ENCODE results near the gene MAP4K4.

The MAP4K4 gene

DNA sequence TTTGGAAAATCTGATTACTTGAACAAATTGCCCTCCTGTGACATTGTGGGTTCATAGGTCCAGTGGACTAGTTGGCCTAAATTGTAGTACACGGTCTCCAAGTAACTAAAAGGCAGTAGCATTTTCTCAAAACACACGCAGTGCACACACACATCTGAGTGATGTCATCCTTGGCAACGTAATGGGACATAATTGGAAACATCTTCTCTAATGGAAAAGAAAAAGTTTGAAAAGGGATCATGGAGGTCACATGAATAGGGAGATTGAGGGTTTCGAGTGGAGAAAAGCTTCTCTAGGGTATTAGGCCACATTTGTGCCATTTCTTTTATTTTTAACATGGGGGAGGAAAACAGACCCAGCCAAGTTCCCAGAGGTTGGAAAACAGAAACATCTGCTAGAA is 93.3 kb downstream of the MAP4K4 start:
- no peak for DNase-seq (ENCODE audit: low spot score)

DNA sequence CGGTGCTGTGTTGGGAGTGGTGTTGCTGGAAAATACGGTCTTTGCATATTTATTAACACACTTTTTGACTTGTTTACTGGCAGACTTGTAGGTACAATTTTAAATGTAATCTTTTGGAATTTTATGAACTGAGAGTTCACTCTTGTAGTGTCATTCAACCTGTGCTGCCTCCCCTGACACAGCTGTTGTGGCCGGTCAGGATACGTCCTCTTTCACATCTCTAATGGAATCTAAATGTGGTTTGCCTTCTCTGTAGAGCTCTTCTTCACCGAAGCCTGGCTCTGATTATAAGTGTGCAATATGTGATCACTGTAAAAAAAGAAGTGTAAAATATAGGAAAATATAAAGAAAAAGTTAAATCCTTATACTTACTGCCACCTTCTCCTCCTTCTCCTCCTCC is 94.7 kb downstream of the MAP4K4 start:
- DNase-seq (ENCODE audit: low spot score), result no peak

DNA sequence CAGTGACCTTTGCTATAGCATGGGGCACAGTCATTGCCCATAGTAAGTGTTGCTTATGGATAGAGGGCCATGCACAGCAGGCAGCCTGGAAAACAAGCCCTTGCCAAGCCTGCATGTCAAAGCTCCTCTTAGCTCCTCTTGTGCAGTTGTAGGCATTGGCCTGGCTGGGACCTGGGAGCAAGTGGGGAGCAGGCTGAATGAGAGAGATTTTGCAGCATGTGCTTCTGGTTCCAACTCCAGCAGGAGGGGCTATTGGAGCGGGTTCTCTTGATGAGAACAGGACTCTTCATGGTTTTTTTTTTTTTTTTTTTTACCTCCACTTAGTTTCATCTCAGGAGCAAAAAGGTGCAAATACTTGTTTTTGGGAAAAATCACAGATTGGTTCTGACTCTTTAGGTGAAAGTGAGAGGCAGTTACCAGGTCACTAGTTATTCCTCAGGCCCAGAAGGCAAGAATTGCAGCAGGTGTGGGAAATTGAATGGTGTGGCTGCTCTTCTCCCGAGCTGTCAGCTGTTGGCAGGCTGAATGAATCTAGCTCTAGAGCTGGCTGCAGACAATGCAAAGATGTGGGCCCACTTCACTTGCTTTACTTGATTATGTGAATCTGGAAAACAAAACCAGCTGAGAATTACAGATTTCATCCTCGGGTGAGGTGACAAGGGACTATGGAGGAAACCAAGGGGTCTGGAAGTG is 95.9 kb downstream of the MAP4K4 start:
- no peak for DNase-seq (ENCODE audit: low spot score)

DNA sequence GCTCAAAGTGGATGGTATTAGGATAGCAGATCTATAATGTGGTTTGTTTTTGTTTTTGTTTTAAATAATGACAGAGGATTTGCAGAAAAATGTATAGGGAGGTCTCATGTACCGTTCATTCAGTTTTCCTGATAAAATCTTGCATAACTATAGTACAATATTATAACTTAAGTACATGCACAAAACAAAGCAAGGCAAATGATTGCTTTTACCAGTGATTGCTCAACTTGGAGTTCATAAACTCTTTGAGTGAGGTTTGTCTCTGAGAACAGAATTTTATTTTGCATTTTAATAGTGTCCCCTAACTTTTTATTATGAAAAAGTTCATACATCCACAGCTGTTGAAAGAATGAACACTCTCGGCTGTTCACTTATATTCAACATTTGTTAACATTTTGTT is 96.6 kb downstream of the MAP4K4 start:
- DNase-seq (ENCODE audit: low spot score), result no peak

DNA sequence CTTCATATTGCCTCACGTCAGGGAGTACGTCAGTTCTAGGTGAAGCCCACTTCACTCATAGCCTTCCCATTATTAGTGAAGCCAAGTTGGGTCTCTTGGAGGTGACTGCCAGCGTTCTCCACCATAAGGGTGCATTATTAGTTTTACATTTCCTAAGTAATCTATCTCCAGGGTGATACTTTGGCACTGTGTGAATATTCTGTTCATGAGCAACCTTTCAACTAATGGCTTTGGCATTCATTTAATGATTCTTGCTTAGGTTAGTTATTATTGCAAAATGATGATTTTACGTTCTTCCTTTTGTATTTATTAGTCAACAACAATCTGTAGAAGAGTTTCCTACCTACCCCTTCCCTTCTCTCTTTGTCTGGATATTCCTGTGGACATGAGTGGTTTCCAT is 97.5 kb downstream of the MAP4K4 start:
- no peak for DNase-seq (ENCODE audit: low spot score)

DNA sequence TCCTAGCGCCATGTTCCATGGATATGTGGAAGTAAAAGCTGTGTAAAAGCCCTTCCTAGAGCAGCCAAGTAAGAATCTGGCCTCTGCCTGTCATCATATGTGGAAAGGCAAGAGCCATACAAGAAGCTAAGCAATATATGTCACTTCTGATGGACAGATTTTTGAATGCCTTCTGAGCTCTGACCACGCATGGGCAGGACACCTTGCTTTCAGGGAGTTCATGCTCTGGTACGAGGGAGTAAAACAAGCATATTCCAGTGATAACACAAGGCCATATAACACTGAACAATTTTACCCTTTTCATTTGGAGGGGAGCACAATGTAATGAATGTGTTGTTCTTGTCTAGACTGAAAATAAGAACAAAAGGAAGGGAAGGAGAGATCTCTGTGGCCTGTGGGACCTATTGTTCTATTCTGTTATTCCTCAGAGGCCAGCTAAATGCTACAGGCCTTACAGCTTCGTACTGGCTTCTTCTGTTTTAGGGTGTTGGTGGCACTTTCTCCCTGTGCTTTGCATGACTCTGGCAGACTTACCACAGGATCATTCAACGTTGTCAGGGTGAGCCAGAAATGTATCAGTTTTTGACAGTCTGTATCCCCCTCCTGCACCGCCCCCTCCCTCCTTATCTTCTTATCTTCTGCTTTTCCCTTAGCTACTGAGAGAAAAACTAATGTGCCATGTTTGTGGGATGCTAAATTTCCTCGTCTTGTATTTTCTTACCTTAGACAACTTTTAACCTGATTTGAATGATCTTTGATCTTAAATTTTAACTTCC is 99.5 kb downstream of the MAP4K4 start:
- peak; percentile 31 for DNase-seq (ENCODE audit: low spot score)

DNA sequence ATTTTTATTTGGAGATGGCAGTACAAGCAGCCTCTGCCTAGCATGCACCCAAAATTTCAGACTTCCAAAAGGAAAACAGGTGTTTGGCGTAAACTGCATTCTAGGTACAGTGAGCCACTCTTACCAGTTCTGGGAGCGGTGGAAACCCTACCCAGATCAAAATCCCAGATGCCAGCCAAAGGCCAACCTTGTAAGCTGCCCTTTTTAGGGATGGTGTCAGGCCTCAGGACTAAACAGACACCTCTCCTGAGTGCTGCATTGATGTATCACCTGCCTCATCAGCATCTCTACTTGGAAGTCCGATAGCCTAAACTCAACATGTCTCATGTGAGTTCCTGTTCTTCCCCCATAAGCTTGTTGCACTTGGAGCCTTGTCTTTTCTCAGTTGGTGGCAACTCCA is 104.0 kb downstream of the MAP4K4 start:
- no peak for DNase-seq (ENCODE audit: low spot score)

DNA sequence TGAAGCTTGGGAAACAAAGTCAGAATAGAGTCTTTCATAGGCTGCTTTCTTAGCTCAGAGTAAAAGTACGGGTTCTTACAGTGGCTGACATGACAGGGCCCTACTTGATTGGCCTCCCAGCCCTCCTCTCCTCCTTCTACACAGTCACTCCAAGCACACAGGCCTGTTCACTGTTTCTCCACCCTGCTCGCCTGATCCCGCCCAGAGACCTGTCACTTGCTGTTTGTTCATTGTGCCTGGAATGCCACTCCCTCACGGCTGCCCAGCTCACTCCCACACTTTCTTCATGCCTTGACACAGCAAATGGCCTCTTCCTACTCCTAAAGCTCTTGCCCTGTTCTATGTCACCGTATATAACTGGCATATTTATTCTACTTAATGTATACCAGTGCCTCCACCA is 104.8 kb downstream of the MAP4K4 start:
- DNase-seq (ENCODE audit: low spot score), result no peak

DNA sequence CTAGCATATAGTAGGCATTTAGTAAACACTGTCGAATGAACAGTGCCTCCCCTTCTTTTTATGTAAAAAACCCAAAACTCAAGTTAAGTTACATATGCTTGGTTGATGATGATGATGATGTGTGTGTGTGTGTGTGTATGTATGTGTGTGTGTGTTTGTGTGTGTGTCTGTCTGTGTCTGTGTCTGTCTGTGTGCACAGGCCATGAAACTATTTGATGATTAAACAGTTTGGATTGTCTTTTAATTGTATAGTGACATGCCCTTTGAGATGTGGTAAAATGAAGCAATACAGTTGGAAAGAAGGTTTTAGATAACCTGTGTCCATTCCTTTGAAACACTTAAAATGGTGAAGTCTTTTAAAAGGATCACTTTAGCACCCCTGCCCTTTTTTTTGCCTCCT is 105.6 kb downstream of the MAP4K4 start:
- no peak for DNase-seq (ENCODE audit: low spot score)

DNA sequence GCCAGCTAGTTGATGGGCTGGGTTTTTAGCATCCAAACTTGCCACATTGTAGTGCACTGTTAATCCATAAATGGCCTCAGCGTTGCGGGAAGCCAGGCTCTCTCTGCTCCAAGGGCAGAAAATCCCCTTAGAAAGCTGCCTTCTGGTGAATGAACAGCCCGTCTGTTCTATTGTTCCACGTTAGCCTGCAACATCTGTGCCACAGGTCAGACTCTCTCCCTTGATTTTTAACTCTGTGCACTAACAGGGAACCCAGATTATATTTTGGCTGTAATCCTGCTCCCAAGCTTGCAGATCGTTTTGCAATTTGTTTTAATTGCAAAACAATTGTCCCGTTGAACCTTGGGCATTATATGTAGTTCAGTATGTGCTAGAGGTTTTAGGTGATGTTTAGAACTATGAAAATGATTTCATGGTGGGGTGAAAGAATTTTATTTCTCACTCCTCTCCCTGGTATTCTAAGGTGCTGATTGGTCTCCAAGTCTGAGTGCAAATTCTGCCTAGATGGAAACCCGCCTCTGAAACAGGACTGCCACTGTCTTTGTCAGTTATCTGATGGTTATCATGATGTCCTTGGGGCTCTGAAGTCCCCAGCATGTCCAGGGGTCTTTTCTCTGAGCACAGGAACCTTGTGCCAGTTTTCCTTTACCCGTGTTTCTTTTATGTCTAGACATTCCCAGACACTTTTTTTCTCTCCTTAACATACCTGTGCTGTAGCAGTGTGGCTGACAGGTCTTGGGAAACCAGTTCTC is 106.6 kb downstream of the MAP4K4 start:
- no peak for DNase-seq (ENCODE audit: low spot score)

DNA sequence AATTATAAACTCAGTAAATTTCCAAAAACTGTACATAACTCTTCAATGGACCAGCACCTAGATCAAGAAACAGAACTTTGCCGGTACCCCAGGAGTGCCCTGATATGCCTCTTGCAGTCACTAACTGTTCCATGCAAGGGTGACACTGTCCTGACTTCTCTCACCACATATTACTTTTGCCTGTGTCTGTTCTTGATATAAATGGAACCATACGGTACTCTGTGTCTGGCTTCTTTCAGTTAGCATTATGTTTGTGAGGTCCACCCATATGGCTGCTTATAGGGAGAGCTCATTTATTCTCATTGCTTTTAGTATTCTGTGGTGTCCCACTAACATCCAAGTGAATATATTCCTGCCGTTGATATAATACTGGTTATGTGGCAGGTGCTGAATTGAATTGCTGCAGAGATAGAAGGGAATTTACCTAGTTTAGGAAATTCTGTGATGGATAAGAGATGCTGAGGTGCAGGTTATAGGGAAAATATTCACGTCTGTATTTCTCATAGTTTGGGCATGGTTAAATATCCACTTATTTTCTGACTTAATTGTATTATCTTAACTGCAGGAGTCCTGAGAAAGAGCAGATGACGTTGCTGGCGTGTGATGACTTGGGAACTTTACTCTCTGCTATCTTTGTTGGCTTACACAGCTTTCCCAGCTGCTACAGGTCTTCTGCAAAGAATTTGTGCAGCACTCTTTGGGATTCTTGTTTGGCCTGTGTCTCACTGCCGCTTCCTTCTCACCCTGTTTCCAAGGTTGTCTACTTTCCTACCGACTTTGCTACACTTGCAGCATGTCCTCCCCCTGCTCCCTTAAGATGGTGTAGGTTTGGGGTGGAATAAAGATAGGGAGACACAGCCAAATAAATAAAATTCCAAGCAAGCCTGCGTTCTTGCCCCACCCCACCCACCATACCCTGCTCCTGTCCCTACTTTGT is 107.9 kb downstream of the MAP4K4 start:
- no peak for DNase-seq (ENCODE audit: low spot score)

DNA sequence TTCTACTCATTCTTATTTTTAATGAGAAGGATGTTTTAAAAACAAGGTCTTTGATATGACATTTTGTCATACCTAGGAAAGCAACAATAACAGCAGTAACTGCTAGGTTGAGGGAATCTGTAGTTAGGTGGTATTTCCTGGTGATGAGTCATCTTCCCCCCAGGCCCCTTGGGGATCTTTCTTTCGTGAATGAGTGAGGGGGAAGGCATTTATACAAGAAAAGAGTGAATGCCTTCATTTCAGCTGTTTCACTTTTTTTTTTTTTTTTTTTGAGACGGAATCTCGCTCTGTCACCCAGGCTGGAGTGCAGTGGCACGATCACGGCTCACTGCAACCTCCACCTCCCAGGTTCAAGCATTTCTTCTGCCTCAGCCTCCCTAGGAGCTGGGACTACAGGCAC is 108.6 kb downstream of the MAP4K4 start:
- no peak for DNase-seq (ENCODE audit: low spot score)

DNA sequence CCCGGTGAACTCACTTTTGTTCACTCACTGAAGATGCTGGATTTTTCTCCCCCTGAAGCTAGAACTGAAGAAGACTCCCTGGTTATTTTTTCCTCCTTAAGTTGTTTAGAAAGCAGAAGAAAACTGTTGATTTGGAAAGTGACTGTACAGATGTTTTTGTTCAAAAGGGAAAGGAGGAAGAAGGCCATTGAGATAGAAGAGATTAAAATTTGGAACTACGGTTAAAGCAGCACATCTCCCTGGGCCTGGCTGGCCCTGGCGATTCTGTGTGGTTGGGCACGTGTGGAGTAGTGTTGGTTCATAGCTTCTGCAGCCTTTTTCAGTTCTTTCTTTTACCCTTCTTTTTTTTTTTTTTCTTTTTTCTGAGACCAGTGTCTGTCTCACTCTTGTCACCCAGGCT is 109.2 kb downstream of the MAP4K4 start:
- DNase-seq (ENCODE audit: low spot score), result no peak

DNA sequence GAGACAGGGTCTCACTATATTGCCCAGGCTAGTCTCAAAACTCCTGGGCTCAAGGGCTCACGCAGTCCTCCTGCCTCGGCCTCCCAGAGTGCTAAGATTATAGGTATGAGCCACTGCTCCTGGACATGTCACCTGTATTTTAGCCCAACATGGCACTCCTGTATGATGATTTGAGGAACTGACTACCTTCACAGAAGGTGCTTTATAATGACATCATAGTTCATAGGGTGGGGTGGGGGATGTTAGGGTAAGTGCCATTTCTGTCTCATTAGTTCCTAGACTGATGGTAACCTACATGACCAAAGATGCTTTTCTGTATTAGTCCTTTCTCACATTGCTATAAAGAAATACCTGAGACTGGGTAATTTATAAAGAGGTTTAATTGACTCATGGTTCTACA is 109.7 kb downstream of the MAP4K4 start:
- no peak for DNase-seq (ENCODE audit: low spot score)

DNA sequence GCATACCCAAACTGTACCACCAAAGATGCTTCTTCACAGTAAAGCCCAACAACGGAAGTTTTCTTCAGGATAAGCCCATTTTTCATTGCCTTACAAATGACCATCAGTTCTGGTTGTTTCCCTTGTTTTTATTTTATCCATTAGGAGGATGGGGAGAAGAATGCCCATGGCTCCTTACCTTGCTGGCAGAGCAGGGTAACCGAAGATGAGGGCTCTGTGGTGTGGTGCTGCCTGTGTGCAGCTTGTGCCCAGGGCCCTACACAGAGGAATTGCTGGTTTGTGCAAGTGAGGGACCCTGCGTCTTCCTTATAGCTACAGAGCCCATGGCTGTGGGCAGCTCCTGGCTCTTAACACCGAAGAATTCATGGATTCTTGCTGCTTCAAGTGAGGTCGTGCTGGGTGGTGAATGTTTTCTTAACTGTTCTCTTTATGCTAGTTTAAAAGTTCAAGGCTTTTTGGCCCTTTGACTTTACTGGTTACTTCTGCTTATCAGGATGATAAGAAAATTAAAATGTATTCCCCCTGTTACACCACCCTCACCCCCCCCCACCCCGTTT is 110.6 kb downstream of the MAP4K4 start:
- no peak for DNase-seq (ENCODE audit: low spot score)

DNA sequence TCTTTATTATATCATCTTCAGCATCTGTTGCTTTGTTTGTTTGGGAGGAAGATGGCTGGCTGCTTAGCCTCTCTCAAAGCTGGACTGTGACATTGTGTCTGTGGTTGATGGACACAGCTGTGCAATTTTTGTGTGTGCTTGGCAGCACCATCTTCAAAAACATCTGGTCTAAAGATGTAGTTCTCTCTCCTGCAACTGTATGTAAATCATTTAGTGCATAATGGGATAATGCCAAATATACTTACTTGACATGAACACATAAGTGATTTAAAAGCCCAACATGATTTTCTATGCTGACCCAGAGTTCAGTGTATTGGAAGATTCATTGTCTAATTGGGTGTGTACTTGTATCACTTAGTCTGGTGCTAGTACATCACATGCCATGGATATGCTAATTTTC is 112.2 kb downstream of the MAP4K4 start:
- DNase-seq (ENCODE audit: low spot score), result no peak

DNA sequence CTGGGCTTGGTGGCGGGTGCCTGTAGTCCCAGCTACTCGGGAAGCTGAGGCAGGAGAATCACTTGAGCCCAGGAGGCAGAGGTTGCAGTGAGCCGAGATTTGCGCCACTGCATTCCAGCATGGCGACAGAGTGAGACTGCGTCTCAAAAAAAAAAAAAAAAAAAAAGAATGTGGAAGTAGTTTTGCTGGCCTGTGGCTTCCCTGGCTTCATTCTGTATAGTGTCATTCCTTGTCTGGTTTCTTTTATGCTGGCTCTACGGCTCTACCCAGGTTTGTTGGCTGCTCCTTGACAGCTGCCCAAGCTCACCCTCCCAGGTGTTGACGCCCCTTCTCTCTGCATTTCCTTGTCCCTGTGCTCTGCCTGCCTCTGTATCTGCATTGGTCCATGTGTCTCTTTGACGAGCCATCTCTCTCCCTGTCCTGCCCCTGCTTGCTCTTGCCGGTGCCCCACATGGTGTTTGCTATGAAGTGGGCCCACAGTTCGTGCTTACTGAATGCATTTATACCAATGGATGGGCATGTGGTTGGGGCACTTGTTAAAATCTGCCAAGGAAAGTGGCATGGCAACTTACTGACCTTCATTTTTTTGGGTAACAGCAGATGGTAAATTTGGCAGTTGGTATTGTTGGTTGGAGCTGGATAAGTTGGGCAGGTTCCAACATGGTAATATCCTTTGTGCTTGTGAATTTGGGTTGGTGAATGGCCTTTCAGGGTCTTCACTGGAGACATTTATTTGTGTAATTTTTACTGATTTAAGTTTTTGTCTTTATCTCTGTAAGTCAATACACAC is 113.9 kb downstream of the MAP4K4 start:
- DNase-seq (ENCODE audit: low spot score), result no peak

DNA sequence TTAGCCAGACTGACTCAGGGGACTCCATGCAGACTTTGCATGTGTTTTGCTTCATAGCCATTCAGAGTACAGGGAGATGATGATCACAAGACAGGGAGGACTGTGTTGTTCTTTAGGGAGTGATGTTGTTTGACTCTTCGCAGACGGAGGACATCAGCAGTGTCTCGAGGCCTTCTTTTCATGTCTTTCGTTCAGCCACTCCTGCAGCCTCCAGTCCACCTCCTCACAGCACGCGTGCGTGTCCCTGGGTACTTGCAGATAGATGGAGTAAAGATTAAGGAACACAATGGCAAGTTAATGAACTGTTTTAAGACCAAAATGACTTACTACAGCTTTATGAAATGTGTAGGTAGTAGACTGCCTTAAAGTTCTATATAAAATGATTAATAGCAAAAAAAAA is 114.7 kb downstream of the MAP4K4 start:
- DNase-seq (ENCODE audit: low spot score), result no peak

DNA sequence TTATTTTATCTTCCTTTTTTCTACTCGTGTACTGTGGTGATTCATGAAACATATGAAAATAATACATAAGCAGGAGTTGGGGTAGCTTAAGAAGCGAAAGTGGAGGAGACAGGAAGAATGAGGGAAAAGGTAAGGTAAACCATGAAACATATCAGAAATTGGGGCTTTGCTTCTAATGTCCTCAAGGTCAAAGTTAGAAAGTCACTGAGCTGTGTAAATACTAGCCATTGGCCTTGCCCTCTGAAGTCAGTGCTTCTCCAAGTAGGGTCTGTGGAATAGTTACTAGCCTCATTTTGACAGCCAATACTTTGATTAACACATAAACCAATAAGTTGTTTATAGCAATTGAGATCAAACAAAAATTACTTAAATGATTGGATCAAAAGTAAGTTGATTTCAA is 117.2 kb downstream of the MAP4K4 start:
- no peak for DNase-seq (ENCODE audit: low spot score)

DNA sequence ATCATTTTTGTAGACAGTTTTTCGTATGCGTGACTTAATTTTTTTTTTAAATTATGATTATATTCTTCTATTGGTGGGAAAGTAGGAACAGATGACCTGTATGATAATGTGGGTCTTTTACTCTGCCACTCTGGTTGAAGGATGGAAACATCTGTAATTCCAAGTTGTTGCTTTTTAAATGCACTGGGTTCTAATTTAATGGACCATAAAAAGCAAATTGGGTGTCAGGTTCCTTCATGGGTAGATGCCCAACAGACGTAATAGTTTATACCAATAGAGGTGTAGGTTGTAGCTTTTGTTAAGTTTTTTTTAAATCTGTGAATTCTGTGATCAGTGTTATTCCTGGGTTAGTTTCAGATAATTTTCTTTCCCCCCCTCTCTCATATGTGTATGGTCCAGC is 117.6 kb downstream of the MAP4K4 start:
- no peak for DNase-seq (ENCODE audit: low spot score)

All from hematopoietic multipotent progenitor cell treated with erythropoietin and hydrocortisone succinate and interleukin-3 and kit ligand, for 17 days (in vitro differentiated cells).